OCI-LY1 (cell line): ENCODE results near the gene IRAK3.

Experiments
- CTCF ChIP-seq: fragments of 200-600 bp; sonication (generic), shearing (Covaris generic); IDR thresholded peaks from 2 replicates; pipeline ENCODE4 v1.5.1; 2017; ENCODE audit warnings: mild to moderate bottlenecking, antibody characterized with exemption, low read length, moderate library complexity, mixed read lengths
- EZH2 ChIP-seq: fragments of 200-600 bp; sonication (generic), shearing (Covaris generic); IDR thresholded peaks from 2 replicates; pipeline ENCODE4 v1.8.0; 2017; ENCODE audit warnings: borderline replicate concordance, mixed run types, mild to moderate bottlenecking, antibody characterized with exemption, low read length, moderate library complexity, mixed read lengths

DNA sequence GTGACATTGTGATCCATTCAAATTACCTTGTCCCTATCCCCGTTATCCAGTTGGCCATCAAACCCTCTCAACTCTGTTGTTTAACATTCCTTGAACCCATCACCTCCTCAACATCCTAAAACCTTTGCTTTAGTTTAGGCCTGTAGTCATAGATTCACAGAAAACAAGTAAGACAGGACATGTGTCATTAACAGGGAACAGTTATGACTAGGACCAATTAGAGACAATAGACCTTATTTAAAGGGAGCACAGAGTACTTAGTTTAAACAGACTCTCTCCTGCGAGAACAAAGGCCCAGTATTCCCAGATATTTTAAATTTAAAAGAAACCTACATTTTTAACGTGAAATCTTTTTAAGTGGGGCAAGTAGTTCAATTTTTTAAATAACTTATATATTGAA, 93.2 kb downstream of the IRAK3 start:
- TF ChIP-seq CTCF (no peak), EZH2 (no peak)
